Measurements from ENCODE around the gene TNFRSF25. TPM values are rescaled to one million over a fixed set of nuclear protein-coding genes. Genes with fewer than 3 reads are reported as not detected.

The TNFRSF25 gene
- total and polyA plus RNA-seq, 10 of the 15 experiments (the other 5 are each of a cell fraction or from before 2014, with no cell fraction given) = 0.23 to 8.6 (median 0.46) TPM; not detected in 5

GRCh38 chr1:6414443-6414844 is 51.5 kb downstream of the TNFRSF25 start:
- H3K27me3 ChIP-seq (replicated peaks in 1 of 2; ENCODE audit: control insufficient read depth in 2 of 2, insufficient read depth in 2 of 2, low read length in 1 of 2) = peaks cover 4 to 7% of the 10 kb centered on the region in 2 experiments; a peak in 3 of 4 replicates
- no peak overlapping the region for H3K9ac ChIP-seq (ENCODE audit: control insufficient read depth, insufficient read depth, low read length)
- FAIRE-seq = peak; percentile 90
- ChIA-PET RAD21 (ENCODE audit: unreplicated experiment) (interaction anchor here (0.9 to 1.1 kb wide), 4 partner anchors 16 to 167 kb away, joined by 3 to 5 read pairs (median 3); partner anchors contain the start of gene ACOT7), POLR2A (interaction anchor here (1.7 to 1.8 kb wide), 2 partner anchors 54 to 55 kb away, joined by 4 read pairs; no protein-coding TSS in a partner anchor), SMC1A (ENCODE audit: uncharacterized antibody, unreplicated experiment) (interaction anchor here (1.0 to 1.9 kb wide), 6 partner anchors 9 to 168 kb away, joined by 3 to 5 read pairs (median 3); no protein-coding TSS in a partner anchor), CTCF (interaction anchor here (0.6 to 11.8 kb wide), 16 partner anchors 8 to 1430 kb away, joined by 3 to 86 read pairs (median 4); partner anchors contain the start of gene PLEKHG5)
- peak; percentile 39 for DNase-seq (ENCODE audit: low read depth, low spot score)
- no peak overlapping the region for H3K4me3 ChIP-seq
- peak overlapping the region; percentile 31 for H2AFZ ChIP-seq (ENCODE audit: control insufficient read depth, low read depth, low read length)
- peak overlapping the region; percentile 21; the same call in 1 of the 2 replicates for H3K27ac ChIP-seq (ENCODE audit: control insufficient read depth, insufficient read depth)
- in situ Hi-C loops (cut with MboI) (no loop called here), intact Hi-C loops (cut with micrococcal nuclease; ENCODE audit: unreplicated experiment) (no loop called here)
- BruUV-seq (replicated peaks) = no TSS peak
- H4K20me1 ChIP-seq (ENCODE audit: control insufficient read depth, insufficient read depth) = no peaks in the 10 kb centered on the region
- H3K9me3 ChIP-seq (replicated peaks; ENCODE audit: control insufficient read depth, insufficient read depth, low read length) = no peaks in the 10 kb centered on the region
- H3K79me2 ChIP-seq (ENCODE audit: control insufficient read depth, insufficient read depth, low read length) = no peaks in the 10 kb centered on the region
- WGBS (ENCODE audit: insufficient coverage, insufficient replicate concordance, low lambda C conversion rate, missing lambda C conversion rate) = under 1% methylated on average over 15 of the region's 15 CpGs
- ATAC-seq = peak; percentile 97
- H3K36me3 ChIP-seq (ENCODE audit: control insufficient read depth in 2 of 2, insufficient read depth in 2 of 2, low read length in 1 of 2) = no peaks in the 10 kb centered on the region
- H3K4me1 ChIP-seq (ENCODE audit: control insufficient read depth, insufficient read depth, low read length) = peaks cover 13% of the 10 kb centered on the region
- peak overlapping the region; percentile 46; the same call in 1 of the 2 replicates for H3K4me2 ChIP-seq (ENCODE audit: control insufficient read depth, insufficient read depth)
- TF ChIP-seq, protein P1, sequence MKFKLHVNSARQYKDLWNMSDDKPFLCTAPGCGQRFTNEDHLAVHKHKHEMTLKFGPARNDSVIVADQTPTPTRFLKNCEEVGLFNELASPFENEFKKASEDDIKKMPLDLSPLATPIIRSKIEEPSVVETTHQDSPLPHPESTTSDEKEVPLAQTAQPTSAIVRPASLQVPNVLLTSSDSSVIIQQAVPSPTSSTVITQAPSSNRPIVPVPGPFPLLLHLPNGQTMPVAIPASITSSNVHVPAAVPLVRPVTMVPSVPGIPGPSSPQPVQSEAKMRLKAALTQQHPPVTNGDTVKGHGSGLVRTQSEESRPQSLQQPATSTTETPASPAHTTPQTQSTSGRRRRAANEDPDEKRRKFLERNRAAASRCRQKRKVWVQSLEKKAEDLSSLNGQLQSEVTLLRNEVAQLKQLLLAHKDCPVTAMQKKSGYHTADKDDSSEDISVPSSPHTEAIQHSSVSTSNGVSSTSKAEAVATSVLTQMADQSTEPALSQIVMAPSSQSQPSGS (IDR thresholded peaks at IDR 0.05; ENCODE audit: low read length) = no peak
- TF ChIP-seq ZBTB33 (IDR thresholded peaks at IDR 0.05) = no peak
- no peak for TF ChIP-seq BACH1 (IDR thresholded peaks at IDR 0.05; ENCODE audit: borderline replicate concordance)
- TF ChIP-seq RAD51 (IDR thresholded peaks at IDR 0.05) = peak; percentile 41; the same call in 1 of the 2 replicates
- TF ChIP-seq, protein P2, sequence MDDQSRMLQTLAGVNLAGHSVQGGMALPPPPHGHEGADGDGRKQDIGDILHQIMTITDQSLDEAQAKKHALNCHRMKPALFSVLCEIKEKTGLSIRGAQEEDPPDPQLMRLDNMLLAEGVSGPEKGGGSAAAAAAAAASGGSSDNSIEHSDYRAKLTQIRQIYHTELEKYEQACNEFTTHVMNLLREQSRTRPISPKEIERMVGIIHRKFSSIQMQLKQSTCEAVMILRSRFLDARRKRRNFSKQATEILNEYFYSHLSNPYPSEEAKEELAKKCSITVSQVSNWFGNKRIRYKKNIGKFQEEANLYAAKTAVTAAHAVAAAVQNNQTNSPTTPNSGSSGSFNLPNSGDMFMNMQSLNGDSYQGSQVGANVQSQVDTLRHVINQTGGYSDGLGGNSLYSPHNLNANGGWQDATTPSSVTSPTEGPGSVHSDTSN (IDR thresholded peaks at IDR 0.05; ENCODE audit: insufficient replicate concordance, low read depth, low read length) = no peak
- TF ChIP-seq BCL3 (IDR thresholded peaks at IDR 0.05; ENCODE audit: borderline replicate concordance, insufficient read depth, low read depth, low read length, poor library complexity, severe bottlenecking) = no peak
- no peak for TF ChIP-seq POLR2AphosphoS2 (IDR thresholded peaks at IDR 0.05; ENCODE audit: low read depth, low read length)
- TF ChIP-seq EP300 (IDR thresholded peaks at IDR 0.05; ENCODE audit: borderline replicate concordance in 1 of 2, control insufficient read depth in 1 of 2, low read depth in 2 of 2, low read length in 2 of 2) = 0 out of 4 replicates have a peak, but pooled peaks of 1 of the 2 experiments have one; percentile 36
- TF ChIP-seq, protein P3, sequence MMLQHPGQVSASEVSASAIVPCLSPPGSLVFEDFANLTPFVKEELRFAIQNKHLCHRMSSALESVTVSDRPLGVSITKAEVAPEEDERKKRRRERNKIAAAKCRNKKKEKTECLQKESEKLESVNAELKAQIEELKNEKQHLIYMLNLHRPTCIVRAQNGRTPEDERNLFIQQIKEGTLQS (IDR thresholded peaks at IDR 0.05; ENCODE audit: borderline replicate concordance, extremely low read depth, low read depth, low read length) = no peak
- TF ChIP-seq ZZZ3 (IDR thresholded peaks at IDR 0.05; ENCODE audit: control insufficient read depth, insufficient read length, low read depth) = no peak
- no peak for TF ChIP-seq STAT1 (conservative IDR thresholded peaks at IDR 0.05)
- TF ChIP-seq POU2F2 (IDR thresholded peaks at IDR 0.05; ENCODE audit: borderline replicate concordance, low read depth, low read length) = peak; percentile 49; the same call in 1 of the 3 replicates
- TF ChIP-seq NFYA (IDR thresholded peaks at IDR 0.05; ENCODE audit: borderline replicate concordance, low read depth, low read length) = no peak
